Aorta (tissue), 5 donors: ENCODE results near the gene NTF3. TPM values are rescaled to one million over a fixed set of nuclear protein-coding genes. Genes with fewer than 3 reads are reported as not detected.

Experiments used
- ATAC-seq: fragments of 200-7000 bp; cut with Tn5 transposase; one replicate; pipeline ENCODE4 v1.9.1; 2022; ENCODE audit warnings: moderate library complexity; ENCODE audit not compliant: low FRiP score
- DNase-seq, 2 donors: peaks; one replicate each; pipeline ENCODE4 v3.0.0-alpha.2; 2020
- H3K27ac ChIP-seq, 2 donors: one replicate each; pipeline ENCODE4 v1.5.1; 2013; ENCODE audit warnings: low read length in 2 of 2, mild to moderate bottlenecking in 2 of 2, moderate library complexity in 2 of 2, control low read depth in 1 of 2, inconsistent platforms in 1 of 2, low read depth in 1 of 2
- H3K27me3 ChIP-seq, 2 donors: one replicate each; pipeline ENCODE4 v1.6.1; 2013; ENCODE audit warnings: control low read depth in 1 of 2, low read length in 1 of 2, mild to moderate bottlenecking in 1 of 2, moderate library complexity in 1 of 2; ENCODE audit not compliant: insufficient read depth in 2 of 2, control insufficient read depth in 1 of 2
- H3K36me3 ChIP-seq, 2 donors: one replicate each; pipeline ENCODE4 v1.6.1; 2013; ENCODE audit warnings: control low read depth in 1 of 2, low read length in 1 of 2, mild to moderate bottlenecking in 1 of 2; ENCODE audit not compliant: insufficient read depth in 2 of 2, control insufficient read depth in 1 of 2
- H3K4me1 ChIP-seq, 2 donors: one replicate each; pipeline ENCODE4 v1.6.1; 2013; ENCODE audit warnings: low read length in 2 of 2, control low read depth in 1 of 2, mild to moderate bottlenecking in 1 of 2, moderate library complexity in 1 of 2; ENCODE audit not compliant: insufficient read depth in 2 of 2, control insufficient read depth in 1 of 2
- H3K4me3 ChIP-seq, 2 donors: one replicate each; pipeline ENCODE4 v1.5.1; 2013; ENCODE audit warnings: low read length in 2 of 2, control low read depth in 1 of 2, mild to moderate bottlenecking in 1 of 2
- H3K9me3 ChIP-seq: one replicate; pipeline ENCODE4 v1.6.1; 2013; ENCODE audit warnings: mild to moderate bottlenecking, low read length; ENCODE audit not compliant: control insufficient read depth
- WGBS, 2 donors: extraction: QIAGEN DNeasy Blood & Tissue Kit; methylation state at CpG; one replicate each; pipeline ENCODE4 v1.1.7; 2013; 5-methylcytosine and 5-hydroxymethylcytosine counted together
- intact Hi-C, 2 donors: fragments of 100-400 bp; cut with DNase I; formaldehyde crosslinking; loops; one replicate each; pipeline versions ENCODE4 v1.14.2 to v1.15.0; 2022
- polyA plus RNA-seq, 2 donors: library from polyadenylated mRNA; stranded (reverse); fragments of 200-250 nt; gene quantifications; one replicate each; pipeline ENCODE4 v1.2.3, GENCODE V29; 2013
- total RNA-seq, 2 donors: library from RNA; stranded (reverse); fragmentation: NEBNext Ultra II Directional; extraction: Animal tissue kit (Norgen Biotek cat#: 25700); gene quantifications; one replicate each; pipeline ENCODE4 v1.2.1, GENCODE V29; 2021
- donor health status: healthy with polysubstance abuse.
- donor health status: Bipolar disorder and iron deficiency.
- donor health status: DM: no; HTN: no; CAD: no.
- donor health status: DM: no; HTN: no; CAD: no.
- donor health status: DM: yes; HTN: yes; CAD: no.

NTF3 gene
- total and polyA plus RNA-seq, 4 donors, result 7.5 to 51.6 (median 17.3) TPM

GRCh38 chr12:5511644-5512600 lies 80.0 kb downstream of the NTF3 start:
- no peaks in the 10 kb centered on the region for H3K36me3 ChIP-seq
- ATAC-seq (peak; percentile 69), DNase-seq (peak; percentile 74 to 91)
- WGBS, 2 donors, result 34 to 41% methylated on average over 36 of the region's 36 CpGs
- no peaks in the 10 kb centered on the region for H3K4me1 ChIP-seq
- intact Hi-C loops, result loop anchor here (1.0 to 10.0 kb wide), 5 partner anchors 83 to 337 kb away; no protein-coding TSS in a partner anchor
- no peaks in the 10 kb centered on the region for H3K9me3 ChIP-seq
- H3K27me3 ChIP-seq, result no peaks in the 10 kb centered on the region
- no peak overlapping the region for H3K27ac ChIP-seq
- no peak overlapping the region for H3K4me3 ChIP-seq

- WGBS, 2 donors, result 87 to 89% methylated on average over 7 of the region's 7 CpGs
- ATAC-seq, result no peak
- Histone ChIP-seq H3K4me1 (no peaks in the 10 kb centered on the region), H3K4me3 (no peak overlapping the region), H3K36me3 (no peaks in the 10 kb centered on the region), H3K9me3 (no peaks in the 10 kb centered on the region), H3K27me3 (no peaks in the 10 kb centered on the region), H3K27ac (no peak overlapping the region)
- intact Hi-C loops, result loop anchor here (5.0 to 10.0 kb wide), 3 partner anchors 135 to 338 kb away; no protein-coding TSS in a partner anchor
- no peak for DNase-seq
Observed at GRCh38 chr12:5512601-5512970, 80.7 kb downstream of the NTF3 start.

GRCh38 chr12:5513406-5513805 lies 81.5 kb downstream of the NTF3 start:
- Histone ChIP-seq H3K27ac (no peak overlapping the region), H3K4me3 (no peak overlapping the region), H3K27me3 (no peaks in the 10 kb centered on the region), H3K36me3 (no peaks in the 10 kb centered on the region), H3K4me1 (no peaks in the 10 kb centered on the region), H3K9me3 (no peaks in the 10 kb centered on the region)
- intact Hi-C loops, result loop anchor here (5.0 to 10.0 kb wide), 3 partner anchors 134 to 339 kb away; no protein-coding TSS in a partner anchor
- WGBS, 2 donors, result 92 to 98% methylated on average over 4 of the region's 4 CpGs
- DNase-seq (no peak), ATAC-seq (no peak)

GRCh38 chr12:5514016-5514415 lies 82.1 kb downstream of the NTF3 start:
- Histone ChIP-seq H3K4me3 (no peak overlapping the region), H3K36me3 (no peaks in the 10 kb centered on the region), H3K4me1 (no peaks in the 10 kb centered on the region), H3K27ac (no peak overlapping the region), H3K27me3 (no peaks in the 10 kb centered on the region), H3K9me3 (no peaks in the 10 kb centered on the region)
- intact Hi-C loops, result loop anchor here (5.0 to 10.0 kb wide), 3 partner anchors 133 to 339 kb away; no protein-coding TSS in a partner anchor
- 80 to 81% methylated on average over 6 of the region's 6 CpGs for WGBS, 2 donors
- DNase-seq (no peak), ATAC-seq (no peak)

GRCh38 chr12:5514545-5514944 lies 82.6 kb downstream of the NTF3 start:
- Histone ChIP-seq H3K27ac (no peak overlapping the region), H3K9me3 (no peaks in the 10 kb centered on the region), H3K4me1 (no peaks in the 10 kb centered on the region), H3K27me3 (no peaks in the 10 kb centered on the region), H3K4me3 (no peak overlapping the region), H3K36me3 (no peaks in the 10 kb centered on the region)
- WGBS, 2 donors, result 95 to 98% methylated on average over 4 of the region's 4 CpGs
- no peak for ATAC-seq
- intact Hi-C loops, result loop anchor here (5.0 to 10.0 kb wide), 3 partner anchors 133 to 340 kb away; no protein-coding TSS in a partner anchor
- no peak for DNase-seq

- Histone ChIP-seq H3K36me3 (no peaks in the 10 kb centered on the region), H3K27ac (no peak overlapping the region), H3K27me3 (no peaks in the 10 kb centered on the region), H3K4me3 (no peak overlapping the region), H3K4me1 (no peaks in the 10 kb centered on the region), H3K9me3 (no peaks in the 10 kb centered on the region)
- DNase-seq (no peak), ATAC-seq (no peak)
- 98 to 100% methylated on average over 1 of the region's 1 CpG for WGBS, 2 donors
- intact Hi-C loops, result loop anchor here (10.0 kb wide), 2 partner anchors 311 to 341 kb away; no protein-coding TSS in a partner anchor
Observed at GRCh38 chr12:5515458-5515857, 83.5 kb downstream of the NTF3 start.

- no peaks in the 10 kb centered on the region for H3K4me1 ChIP-seq
- intact Hi-C loops, result loop anchor here (10.0 kb wide), 2 partner anchors 312 to 342 kb away; no protein-coding TSS in a partner anchor
- ATAC-seq (no peak), DNase-seq (no peak)
- no peak overlapping the region for H3K27ac ChIP-seq
- no peak overlapping the region for H3K4me3 ChIP-seq
- H3K36me3 ChIP-seq, result no peaks in the 10 kb centered on the region
- H3K9me3 ChIP-seq, result no peaks in the 10 kb centered on the region
- 92 to 97% methylated on average over 8 of the region's 8 CpGs for WGBS, 2 donors
- H3K27me3 ChIP-seq, result no peaks in the 10 kb centered on the region
Observed at GRCh38 chr12:5516371-5517241, 84.7 kb downstream of the NTF3 start.

- Histone ChIP-seq H3K27ac (no peak overlapping the region), H3K4me3 (no peak overlapping the region), H3K27me3 (no peaks in the 10 kb centered on the region), H3K36me3 (no peaks in the 10 kb centered on the region), H3K9me3 (no peaks in the 10 kb centered on the region), H3K4me1 (no peaks in the 10 kb centered on the region)
- intact Hi-C loops, result loop anchor here (10.0 kb wide), 2 partner anchors 314 to 344 kb away; no protein-coding TSS in a partner anchor
- 92% methylated on average over 8 of the region's 8 CpGs for WGBS, 2 donors
- DNase-seq (no peak), ATAC-seq (no peak)
Observed at GRCh38 chr12:5518584-5519365, 86.9 kb downstream of the NTF3 start.
